HFFc6 (cell line): ENCODE data around the gene ZNF414. TPM values are rescaled to one million over a fixed set of nuclear protein-coding genes. Genes with fewer than 3 reads are reported as not detected.

Source experiments
- DNase-seq: peaks from one replicate; pipeline ENCODE4 v3.0.0-alpha.2; 2018
- H3K27ac Mint-ChIP-seq: 2 replicates; pipeline ENCODE4 v1.8.0; 2020; ENCODE audit warnings: mild to moderate bottlenecking, mixed read lengths
- H3K27me3 Mint-ChIP-seq: 2 replicates; pipeline ENCODE4 v1.8.0; 2021; ENCODE audit warnings: mild to moderate bottlenecking, moderate library complexity, mixed read lengths; ENCODE audit not compliant: insufficient read depth
- H3K36me3 Mint-ChIP-seq: 2 replicates; pipeline ENCODE4 v1.8.0; 2021; ENCODE audit warnings: low read depth, mixed read lengths
- H3K4me1 Mint-ChIP-seq: 2 replicates; pipeline ENCODE4 v1.8.0; 2020; ENCODE audit warnings: low read depth, mixed read lengths
- H3K4me3 Mint-ChIP-seq: 2 replicates; pipeline ENCODE4 v1.8.0; 2020; ENCODE audit warnings: mild to moderate bottlenecking, moderate library complexity, mixed read lengths
- H3K9me3 Mint-ChIP-seq: 2 replicates; pipeline ENCODE4 v1.8.0; 2020; ENCODE audit warnings: mild to moderate bottlenecking, mixed read lengths
- CTCF ChIP-seq: fragments of 200-600 bp; sonication (generic); IDR thresholded peaks from 2 replicates; pipeline ENCODE4 v1.5.0; 2021; ENCODE audit warnings: antibody characterized with exemption, mild to moderate bottlenecking
- total RNA-seq, 6 experiments: library from RNA; stranded (reverse); fragmentation: NEBNext Ultra II Directional; extraction: Animal tissue kit (Norgen Biotek cat#: 25700); gene quantifications; 2 replicates in 1 of 6; 3 replicates in 5 of 6; pipeline ENCODE4 v1.2.3, GENCODE V29; 2021

The ZNF414 gene
- total RNA-seq, 6 experiments from 2014 or later: 20.1 to 27.2 (median 25.5) TPM

- H3K36me3 Mint-ChIP-seq: peaks cover 5% of the 10 kb centered on the region
- no peaks in the 10 kb centered on the region for H3K9me3 Mint-ChIP-seq
- no peak for DNase-seq
- no peak for TF ChIP-seq CTCF
- H3K27me3 Mint-ChIP-seq: peaks cover 2% of the 10 kb centered on the region; the same call in 1 of the 2 replicates
- peak overlapping the region; percentile 43; the same call in 1 of the 2 replicates for H3K4me3 Mint-ChIP-seq
- peaks cover 14% of the 10 kb centered on the region for H3K4me1 Mint-ChIP-seq
- no peak overlapping the region for H3K27ac Mint-ChIP-seq
These were observed 1.6 kb downstream of the ZNF414 start for GRCh38 chr19:8512115-8512967.

- no peak overlapping the region for H3K4me3 Mint-ChIP-seq
- H3K27ac Mint-ChIP-seq: no peak overlapping the region
- DNase-seq: no peak
- peaks cover 2% of the 10 kb centered on the region; the same call in 1 of the 2 replicates for H3K27me3 Mint-ChIP-seq
- peaks cover 5% of the 10 kb centered on the region for H3K36me3 Mint-ChIP-seq
- peak; percentile 53 for TF ChIP-seq CTCF
- no peaks in the 10 kb centered on the region for H3K9me3 Mint-ChIP-seq
- H3K4me1 Mint-ChIP-seq: peaks cover 11% of the 10 kb centered on the region
These were observed 2.3 kb downstream of the ZNF414 start for GRCh38 chr19:8511573-8512101.

GRCh38 chr19:8510589-8511115 lies 3.3 kb downstream of the ZNF414 start:
- H3K9me3 Mint-ChIP-seq: no peaks in the 10 kb centered on the region
- H3K36me3 Mint-ChIP-seq: peaks cover 5% of the 10 kb centered on the region
- no peak overlapping the region for H3K27ac Mint-ChIP-seq
- H3K27me3 Mint-ChIP-seq: peaks cover 2% of the 10 kb centered on the region; the same call in 1 of the 2 replicates
- TF ChIP-seq CTCF: no peak
- H3K4me1 Mint-ChIP-seq: peaks cover 17% of the 10 kb centered on the region
- no peak for DNase-seq
- no peak overlapping the region for H3K4me3 Mint-ChIP-seq

DNA sequence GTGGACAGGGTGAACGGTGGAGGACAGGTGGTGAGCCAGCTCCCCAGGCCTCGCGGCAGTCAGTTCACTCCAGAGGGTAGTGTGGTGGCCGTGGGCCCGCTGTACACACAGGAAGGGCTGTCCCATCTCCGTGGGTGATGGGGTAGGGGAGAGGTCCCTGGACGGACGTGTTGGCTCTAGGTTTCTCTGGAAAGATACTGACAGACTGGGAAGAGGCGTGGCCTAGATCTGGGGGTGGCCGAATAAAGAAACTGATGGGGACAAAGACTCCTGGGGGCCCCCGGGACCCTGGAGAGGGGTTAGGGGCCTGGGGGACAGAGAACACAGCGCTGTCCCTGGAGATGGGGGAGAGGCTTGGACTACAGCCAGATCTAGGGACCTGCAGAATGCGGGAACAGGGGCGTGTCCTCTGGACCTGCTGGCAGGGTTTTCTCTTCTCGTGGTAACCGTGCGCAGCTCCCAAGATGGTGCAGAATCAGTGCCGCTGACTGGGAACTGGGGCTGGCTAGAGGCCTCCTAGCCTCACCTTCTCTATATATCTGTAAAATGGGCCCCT lies 7.5 kb downstream of the ZNF414 start:
- Mint-ChIP-seq H3K27me3 (no peaks in the 10 kb centered on the region; the same call in 1 of the 2 replicates), H3K4me3 (peak overlapping the region; percentile 88), H3K36me3 (no peaks in the 10 kb centered on the region), H3K27ac (peak overlapping the region; percentile 42), H3K9me3 (no peaks in the 10 kb centered on the region), H3K4me1 (peaks cover 6% of the 10 kb centered on the region)
- peak; percentile 57 for TF ChIP-seq CTCF
- DNase-seq: no peak

DNA sequence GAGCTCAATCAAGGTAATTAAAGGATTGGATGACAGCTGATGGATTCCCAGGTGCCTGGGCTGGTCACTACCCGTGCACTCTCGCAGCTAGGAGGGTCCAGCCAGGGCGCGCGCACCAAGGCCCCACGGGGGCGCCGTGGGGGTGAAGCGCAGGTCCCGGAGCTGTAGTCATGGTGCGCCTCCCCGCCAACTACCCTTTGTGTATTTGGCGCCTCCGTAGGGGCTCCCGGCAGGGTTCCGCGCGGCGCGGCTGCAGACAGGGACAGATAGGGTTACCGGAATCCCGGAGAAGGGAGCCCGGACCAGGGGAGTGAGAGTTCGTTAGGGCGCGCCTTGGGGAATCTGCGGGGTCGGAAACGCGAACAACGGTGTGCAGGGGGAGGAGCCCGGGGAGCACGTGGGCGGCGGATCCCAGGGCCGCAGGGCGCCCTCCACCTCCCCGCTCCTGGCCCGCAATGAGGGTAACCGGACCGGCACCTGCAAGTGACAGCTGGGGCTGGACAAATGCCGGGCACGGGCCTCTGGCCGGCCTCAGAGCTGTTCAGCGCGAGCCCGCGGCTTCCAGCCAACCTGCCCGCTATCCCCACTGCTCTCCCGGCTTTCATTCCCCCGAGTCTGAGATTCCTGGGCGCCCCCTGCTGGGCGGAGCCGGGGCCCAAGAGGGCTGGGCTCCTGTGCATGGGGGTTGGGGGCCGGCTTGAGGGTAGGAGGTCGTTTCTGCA lies 8.1 kb downstream of the ZNF414 start:
- Mint-ChIP-seq H3K4me3 (peak overlapping the region; percentile 88), H3K36me3 (no peaks in the 10 kb centered on the region), H3K27me3 (no peaks in the 10 kb centered on the region; the same call in 1 of the 2 replicates), H3K9me3 (no peaks in the 10 kb centered on the region), H3K4me1 (peaks cover 6% of the 10 kb centered on the region), H3K27ac (peak overlapping the region; percentile 42)
- TF ChIP-seq CTCF: peak; percentile 91
- peak; percentile 38 for DNase-seq
